ENCODE data around the gene SEMA5A. TPM values are rescaled to one million over a fixed set of nuclear protein-coding genes. Genes with fewer than 3 reads are reported as not detected.

SEMA5A gene
- total and polyA plus RNA-seq, 4 experiments from 2014 or later = 1.1 to 4.5 (median 2.4) TPM

GRCh38 chr5:9212605-9213004 is 333.3 kb downstream of the SEMA5A start:
- Histone ChIP-seq H3K9me3 (ENCODE audit: control insufficient read depth in 1 of 2, low read length in 2 of 2) (no peaks in the 10 kb centered on the region), H3K27me3 (ENCODE audit: insufficient read depth, low read length) (no peaks in the 10 kb centered on the region), H3K36me3 (ENCODE audit: insufficient read depth, low read length) (no peaks in the 10 kb centered on the region), H3K4me1 (ENCODE audit: insufficient read depth, low read length) (no peaks in the 10 kb centered on the region), H3K27ac (ENCODE audit: low read depth, low read length) (no peak overlapping the region), H3K4me3 (ENCODE audit: low read length in 2 of 2) (no peak overlapping the region)
- Mint-ChIP-seq H3K4me3 (no peak overlapping the region), H3K27ac (no peak overlapping the region), H3K4me1 (no peaks in the 10 kb centered on the region), H3K9me3 (peaks cover 0 to 3% (median 0%) of the 10 kb centered on the region in 8 donors), H3K36me3 (no peaks in the 10 kb centered on the region), H3K27me3 (no peaks in the 10 kb centered on the region)
- POLR2A ChIA-PET (ENCODE audit: partially characterized antibody) = no interaction called here
- DNase-seq = no peak
- CTCF ChIA-PET (ENCODE audit: partially characterized antibody) = no interaction called here
- intact Hi-C loops (cut with micrococcal nuclease) = no loop called here

GRCh38 chr5:9209846-9210492 is 335.9 kb downstream of the SEMA5A start:
- Mint-ChIP-seq H3K9me3 (peaks cover 0 to 2% (median 0%) of the 10 kb centered on the region in 8 donors), H3K36me3 (no peaks in the 10 kb centered on the region), H3K27ac (no peak overlapping the region), H3K4me3 (no peak overlapping the region), H3K27me3 (no peaks in the 10 kb centered on the region), H3K4me1 (no peaks in the 10 kb centered on the region)
- H3K27me3 ChIP-seq (ENCODE audit: insufficient read depth, low read length) = no peaks in the 10 kb centered on the region
- no peaks in the 10 kb centered on the region for H3K36me3 ChIP-seq (ENCODE audit: insufficient read depth, low read length)
- CTCF ChIA-PET (ENCODE audit: partially characterized antibody) = no interaction called here
- DNase-seq = no peak
- H3K9me3 ChIP-seq (ENCODE audit: control insufficient read depth in 1 of 2, low read length in 2 of 2) = no peaks in the 10 kb centered on the region
- no peak overlapping the region for H3K27ac ChIP-seq (ENCODE audit: low read depth, low read length)
- H3K4me3 ChIP-seq (ENCODE audit: low read length in 2 of 2) = no peak overlapping the region
- POLR2A ChIA-PET (ENCODE audit: partially characterized antibody) = no interaction called here
- no peaks in the 10 kb centered on the region for H3K4me1 ChIP-seq (ENCODE audit: insufficient read depth, low read length)
- intact Hi-C loops (cut with micrococcal nuclease) = no loop called here

GRCh38 chr5:9207817-9208418 is 338.0 kb downstream of the SEMA5A start:
- no peaks in the 10 kb centered on the region for H3K27me3 ChIP-seq (ENCODE audit: insufficient read depth, low read length)
- intact Hi-C loops (cut with micrococcal nuclease) = no loop called here
- Mint-ChIP-seq H3K27me3 (no peaks in the 10 kb centered on the region), H3K27ac (no peak overlapping the region), H3K9me3 (no peaks in the 10 kb centered on the region), H3K4me1 (no peaks in the 10 kb centered on the region), H3K4me3 (no peak overlapping the region), H3K36me3 (no peaks in the 10 kb centered on the region)
- no peaks in the 10 kb centered on the region for H3K36me3 ChIP-seq (ENCODE audit: insufficient read depth, low read length)
- CTCF ChIA-PET (ENCODE audit: partially characterized antibody) = no interaction called here
- no peaks in the 10 kb centered on the region for H3K4me1 ChIP-seq (ENCODE audit: insufficient read depth, low read length)
- no peak overlapping the region for H3K4me3 ChIP-seq (ENCODE audit: low read length in 2 of 2)
- H3K9me3 ChIP-seq (ENCODE audit: control insufficient read depth in 1 of 2, low read length in 2 of 2) = no peaks in the 10 kb centered on the region
- POLR2A ChIA-PET (ENCODE audit: partially characterized antibody) = no interaction called here
- DNase-seq = no peak
- no peak overlapping the region for H3K27ac ChIP-seq (ENCODE audit: low read depth, low read length)

- H3K27ac ChIP-seq (ENCODE audit: low read depth, low read length) = no peak overlapping the region
- no peaks in the 10 kb centered on the region for H3K36me3 Mint-ChIP-seq
- intact Hi-C loops (cut with micrococcal nuclease) = no loop called here
- H3K9me3 ChIP-seq (ENCODE audit: control insufficient read depth in 1 of 2, low read length in 2 of 2) = no peaks in the 10 kb centered on the region
- no peaks in the 10 kb centered on the region for H3K4me1 ChIP-seq (ENCODE audit: insufficient read depth, low read length)
- no peak for DNase-seq
- H3K36me3 ChIP-seq (ENCODE audit: insufficient read depth, low read length) = no peaks in the 10 kb centered on the region
- H3K9me3 Mint-ChIP-seq = peaks cover 0 to 7% (median 0%) of the 10 kb centered on the region in 8 donors
- no peaks in the 10 kb centered on the region for H3K27me3 Mint-ChIP-seq
- H3K27ac Mint-ChIP-seq = no peak overlapping the region
- ChIA-PET CTCF (ENCODE audit: partially characterized antibody) (no interaction called here), POLR2A (ENCODE audit: partially characterized antibody) (no interaction called here)
- no peaks in the 10 kb centered on the region for H3K4me1 Mint-ChIP-seq
- H3K4me3 ChIP-seq (ENCODE audit: low read length in 2 of 2) = no peak overlapping the region
- H3K4me3 Mint-ChIP-seq = no peak overlapping the region
- H3K27me3 ChIP-seq (ENCODE audit: insufficient read depth, low read length) = no peaks in the 10 kb centered on the region
These were observed 343.2 kb downstream of the SEMA5A start for GRCh38 chr5:9202636-9203035.

- DNase-seq = no peak
- H3K9me3 ChIP-seq (ENCODE audit: control insufficient read depth in 1 of 2, low read length in 2 of 2) = no peaks in the 10 kb centered on the region
- no peaks in the 10 kb centered on the region for H3K27me3 ChIP-seq (ENCODE audit: insufficient read depth, low read length)
- Mint-ChIP-seq H3K27ac (no peak overlapping the region), H3K36me3 (no peaks in the 10 kb centered on the region), H3K27me3 (no peaks in the 10 kb centered on the region), H3K9me3 (peaks cover 0 to 7% (median under 1%) of the 10 kb centered on the region in 8 donors), H3K4me3 (no peak overlapping the region), H3K4me1 (no peaks in the 10 kb centered on the region)
- no peaks in the 10 kb centered on the region for H3K4me1 ChIP-seq (ENCODE audit: insufficient read depth, low read length)
- no peak overlapping the region for H3K4me3 ChIP-seq (ENCODE audit: low read length in 2 of 2)
- intact Hi-C loops (cut with micrococcal nuclease) = no loop called here
- POLR2A ChIA-PET (ENCODE audit: partially characterized antibody) = no interaction called here
- no peak overlapping the region for H3K27ac ChIP-seq (ENCODE audit: low read depth, low read length)
- CTCF ChIA-PET (ENCODE audit: partially characterized antibody) = no interaction called here
- H3K36me3 ChIP-seq (ENCODE audit: insufficient read depth, low read length) = no peaks in the 10 kb centered on the region
These were observed 344.1 kb downstream of the SEMA5A start for GRCh38 chr5:9201761-9202160.

- no peak overlapping the region for H3K27ac ChIP-seq (ENCODE audit: low read depth, low read length)
- intact Hi-C loops (cut with micrococcal nuclease) = no loop called here
- H3K4me1 ChIP-seq (ENCODE audit: insufficient read depth, low read length) = no peaks in the 10 kb centered on the region
- no peaks in the 10 kb centered on the region for H3K36me3 Mint-ChIP-seq
- no peaks in the 10 kb centered on the region for H3K4me1 Mint-ChIP-seq
- POLR2A ChIA-PET (ENCODE audit: partially characterized antibody) = no interaction called here
- CTCF ChIA-PET (ENCODE audit: partially characterized antibody) = no interaction called here
- no peaks in the 10 kb centered on the region for H3K9me3 ChIP-seq (ENCODE audit: control insufficient read depth in 1 of 2, low read length in 2 of 2)
- no peak overlapping the region for H3K4me3 Mint-ChIP-seq
- H3K27me3 Mint-ChIP-seq = no peaks in the 10 kb centered on the region
- H3K9me3 Mint-ChIP-seq = peaks cover 0 to 7% (median 2%) of the 10 kb centered on the region in 8 donors
- H3K27me3 ChIP-seq (ENCODE audit: insufficient read depth, low read length) = no peaks in the 10 kb centered on the region
- H3K27ac Mint-ChIP-seq = no peak overlapping the region
- H3K4me3 ChIP-seq (ENCODE audit: low read length in 2 of 2) = no peak overlapping the region
- no peaks in the 10 kb centered on the region for H3K36me3 ChIP-seq (ENCODE audit: insufficient read depth, low read length)
- no peak for DNase-seq
These were observed 344.9 kb downstream of the SEMA5A start for GRCh38 chr5:9201011-9201410.

- no peak for DNase-seq
- H3K4me1 Mint-ChIP-seq = no peaks in the 10 kb centered on the region
- intact Hi-C loops (cut with micrococcal nuclease) = no loop called here
- Histone ChIP-seq H3K27me3 (ENCODE audit: insufficient read depth, low read length) (no peaks in the 10 kb centered on the region), H3K4me3 (ENCODE audit: low read length in 2 of 2) (no peak overlapping the region), H3K4me1 (ENCODE audit: insufficient read depth, low read length) (no peaks in the 10 kb centered on the region), H3K27ac (ENCODE audit: low read depth, low read length) (no peak overlapping the region), H3K36me3 (ENCODE audit: insufficient read depth, low read length) (no peaks in the 10 kb centered on the region), H3K9me3 (ENCODE audit: control insufficient read depth in 1 of 2, low read length in 2 of 2) (no peaks in the 10 kb centered on the region)
- H3K9me3 Mint-ChIP-seq = peaks cover 0 to 7% (median 2%) of the 10 kb centered on the region in 8 donors
- POLR2A ChIA-PET (ENCODE audit: partially characterized antibody) = no interaction called here
- no peak overlapping the region for H3K27ac Mint-ChIP-seq
- H3K36me3 Mint-ChIP-seq = no peaks in the 10 kb centered on the region
- no peak overlapping the region for H3K4me3 Mint-ChIP-seq
- CTCF ChIA-PET (ENCODE audit: partially characterized antibody) = no interaction called here
- no peaks in the 10 kb centered on the region for H3K27me3 Mint-ChIP-seq
These were observed 347.5 kb downstream of the SEMA5A start for GRCh38 chr5:9198394-9198793.

All from CD4-positive, alpha-beta memory T cell (primary cell).